Panc1 (cell line): ENCODE measurements around the gene TMEM178A. TPM values are rescaled to one million over a fixed set of nuclear protein-coding genes. Genes with fewer than 3 reads are reported as not detected.

Source experiments
- ATAC-seq: fragments of 200-7000 bp; cut with Tn5 transposase; 2 replicates; pipeline ENCODE4 v1.9.1; 2020; ENCODE audit warnings: mild to moderate bottlenecking, moderate library complexity
- BruUV-seq: library from RNA; stranded (reverse); fragments of 400-500 nt; replicated peaks from 2 replicates; lab custom pipeline; 2021; lab: Mats Ljungman, UMichigan
- CTCF ChIA-PET: fragments of 300-600 bp; sonication (Branson Sonifier 250); formaldehyde crosslinking; loops from one replicate; lab custom pipeline; 2022; ENCODE audit warnings: antibody characterized with exemption; lab: Charles Lee
- POLR2A ChIA-PET: fragments of 300-600 bp; sonication (Branson Sonifier 250); formaldehyde crosslinking; loops from one replicate; lab custom pipeline; 2022; ENCODE audit warnings: antibody characterized with exemption; lab: Charles Lee
- DNase-seq: peaks from one replicate; pipeline ENCODE4 v3.0.0-alpha.2; 2010; ENCODE audit warnings: low read depth, low spot score
- H3K27ac ChIP-seq: 2 replicates; pipeline ENCODE4 v1.5.1; 2011; ENCODE audit warnings: mild to moderate bottlenecking, low read length, inconsistent platforms
- H3K27me3 ChIP-seq: fragments of 200-500 bp; sonication (Bioruptor generic); 2 replicates; pipeline ENCODE4 v1.6.0; 2014; ENCODE audit warnings: low read length, inconsistent platforms; ENCODE audit not compliant: control insufficient read depth, insufficient read depth
- H3K36me3 ChIP-seq: fragments of 200-500 bp; sonication (Bioruptor generic); 2 replicates; pipeline ENCODE4 v1.5.1; 2014; ENCODE audit warnings: inconsistent platforms, mild to moderate bottlenecking, low read length, moderate library complexity; ENCODE audit not compliant: control insufficient read depth, insufficient read depth
- H3K4me1 ChIP-seq: 2 replicates; pipeline ENCODE4 v1.5.1; 2011; ENCODE audit warnings: inconsistent platforms, mild to moderate bottlenecking, low read length, moderate library complexity; ENCODE audit not compliant: control insufficient read depth, insufficient read depth
- H3K4me3 ChIP-seq, 2 experiments: 2 replicates each; pipeline ENCODE4 v1.5.1; 2011 to 2012; ENCODE audit warnings: low read depth in 2 of 2, low read length in 2 of 2, mild to moderate bottlenecking in 2 of 2, inconsistent platforms in 1 of 2, moderate library complexity in 1 of 2
- H3K9me3 ChIP-seq: fragments of 200-500 bp; sonication (Bioruptor generic); 2 replicates; pipeline ENCODE4 v1.5.1; 2014; ENCODE audit warnings: low read depth, mild to moderate bottlenecking, inconsistent platforms, low read length, moderate library complexity; ENCODE audit not compliant: control insufficient read depth, insufficient read depth
- CTCF ChIP-seq: fragments of 450-650 bp; IDR thresholded peaks from 2 replicates; pipeline ENCODE4 v1.5.1; 2017; ENCODE audit warnings: mild to moderate bottlenecking
- POLR2AphosphoS5 ChIP-seq: IDR thresholded peaks from 2 replicates; pipeline ENCODE4 v1.6.1; 2012; ENCODE audit warnings: mild to moderate bottlenecking, low read depth, low read length, moderate library complexity
- REST ChIP-seq, 2 experiments: IDR thresholded peaks; 2 replicates each; pipeline ENCODE4 v1.6.1; 2011 to 2012; ENCODE audit warnings: low read depth in 2 of 2, control low read depth in 1 of 2, low read length in 1 of 2, mild to moderate bottlenecking in 1 of 2, moderate library complexity in 1 of 2; ENCODE audit not compliant: insufficient read depth in 1 of 2
- SIN3A ChIP-seq: IDR thresholded peaks from 2 replicates; pipeline ENCODE4 v1.6.1; 2012; ENCODE audit warnings: low read depth, mild to moderate bottlenecking, low read length, moderate library complexity, borderline replicate concordance; ENCODE audit not compliant: insufficient read depth
- TCF7L2 ChIP-seq: IDR thresholded peaks from 2 replicates; pipeline ENCODE4 v1.6.1; 2011; ENCODE audit warnings: mild to moderate bottlenecking, low read depth, low read length, inconsistent platforms
- in situ Hi-C: cut with HindIII; loops from 2 replicates; pipeline ENCODE4 v1.10.0; 2016; ENCODE audit warnings: low sequenced_read_pairs, low pct_unique_long_range_greater_than_20kb
- intact Hi-C: fragments of 100-400 bp; cut with micrococcal nuclease; formaldehyde crosslinking; loops from one replicate; pipeline ENCODE4 v1.10.0; 2022; ENCODE audit not compliant: unreplicated experiment
- total RNA-seq: library from RNA; stranded (reverse); gene quantifications from one replicate; pipeline ENCODE4 v1.2.1, GENCODE V29; 2021; ENCODE audit not compliant: unreplicated experiment

TMEM178A gene
- total RNA-seq, 1 experiment from 2014 or later, result not detected

- ATAC-seq (no peak), DNase-seq (no peak)
- H3K27me3 ChIP-seq, result peaks cover 25% of the 10 kb centered on the region
- H3K36me3 ChIP-seq, result no peaks in the 10 kb centered on the region
- intact Hi-C loops, result no loop called here
- H3K4me3 ChIP-seq, result no peak overlapping the region
- no peak for TF ChIP-seq SIN3A
- TF ChIP-seq CTCF, result no peak
- no peak for TF ChIP-seq POLR2AphosphoS5
- no peak for TF ChIP-seq TCF7L2
- no peak for TF ChIP-seq REST (IDR thresholded peaks at IDR 0.05; ENCODE audit: insufficient read depth in 1 of 2, low read depth in 2 of 2, low read length in 1 of 2)
- no TSS peak for BruUV-seq
- H3K27ac ChIP-seq, result no peak overlapping the region
- H3K9me3 ChIP-seq, result no peaks in the 10 kb centered on the region
- CTCF ChIA-PET, result interaction anchor here (0.6 kb wide), 1 partner anchor 87 kb away, joined by 5 read pairs; no protein-coding TSS in a partner anchor
- POLR2A ChIA-PET, result no interaction called here
- in situ Hi-C loops, result no loop called here
- H3K4me1 ChIP-seq, result no peaks in the 10 kb centered on the region
Measured at GRCh38 chr2:39679805-39680204, 14.1 kb downstream of the TMEM178A start.

GRCh38 chr2:39682066-39682692 is 16.5 kb downstream of the TMEM178A start:
- intact Hi-C loops, result no loop called here
- DNase-seq, result no peak
- H3K36me3 ChIP-seq, result no peaks in the 10 kb centered on the region
- H3K27ac ChIP-seq, result no peak overlapping the region
- no peaks in the 10 kb centered on the region for H3K4me1 ChIP-seq
- CTCF ChIA-PET, result no interaction called here
- POLR2A ChIA-PET, result no interaction called here
- no TSS peak for BruUV-seq
- in situ Hi-C loops, result no loop called here
- H3K27me3 ChIP-seq, result peaks cover 25% of the 10 kb centered on the region
- no peak for ATAC-seq
- H3K9me3 ChIP-seq, result no peaks in the 10 kb centered on the region
- H3K4me3 ChIP-seq, result no peak overlapping the region
- TF ChIP-seq CTCF (no peak), POLR2AphosphoS5 (no peak), TCF7L2 (no peak), SIN3A (no peak), REST (IDR thresholded peaks at IDR 0.05; ENCODE audit: insufficient read depth in 1 of 2, low read depth in 2 of 2, low read length in 1 of 2) (no peak)
